H1 (cell line): ENCODE results near the gene RAP1A. TPM values are rescaled to one million over a fixed set of nuclear protein-coding genes. Genes with fewer than 3 reads are reported as not detected.

ENCODE experiments used
- CTCF ChIA-PET: fragments of 300-600 bp; sonication (Branson Sonifier 250); formaldehyde crosslinking; loops from one replicate; lab custom pipeline; 2021; ENCODE audit not compliant: partially characterized antibody; lab: Charles Lee
- POLR2A ChIA-PET: fragments of 300-600 bp; sonication (Branson Sonifier 250); formaldehyde crosslinking; loops from one replicate; lab custom pipeline; 2021; ENCODE audit warnings: inconsistent platforms; ENCODE audit not compliant: partially characterized antibody; lab: Charles Lee
- DNase-seq, 2 experiments: peaks; one replicate each; pipeline versions ENCODE4 v3.0.0 to v3.0.0-alpha.2; 2010 to 2022; ENCODE audit warnings: low spot score in 2 of 2, low read depth in 1 of 2, mixed read lengths in 1 of 2
- FAIRE-seq: peaks from 2 replicates; lab custom pipeline; 2011; peaks lifted over from hg19 to GRCh38; lab: Jason Lieb, UNC
- H2AFZ ChIP-seq: 2 replicates; pipeline ENCODE4 v1.8.1; 2012; ENCODE audit warnings: low read length, inconsistent platforms
- H2AK5ac ChIP-seq: 2 replicates; pipeline ENCODE4 v1.6.1; 2013; ENCODE audit warnings: low read depth, low read length
- H2BK120ac ChIP-seq: replicated peaks from 2 replicates; pipeline ENCODE3; 2013; ENCODE audit warnings: low read depth, low read length, inconsistent platforms
- H2BK12ac ChIP-seq: 2 replicates; pipeline ENCODE4 v1.6.1; 2013; ENCODE audit warnings: low read depth, low read length
- H2BK15ac ChIP-seq: 2 replicates; pipeline ENCODE4 v1.6.1; 2013; ENCODE audit warnings: low read length
- H2BK20ac ChIP-seq: 2 replicates; pipeline ENCODE4 v1.6.1; 2013; ENCODE audit warnings: low read length
- H2BK5ac ChIP-seq: 2 replicates; pipeline ENCODE4 v1.6.1; 2013; ENCODE audit warnings: low read depth, low read length
- H3K14ac ChIP-seq: 2 replicates; pipeline ENCODE4 v1.6.1; 2013; ENCODE audit warnings: inconsistent platforms; ENCODE audit not compliant: insufficient read length
- H3K18ac ChIP-seq: 2 replicates; pipeline ENCODE4 v1.6.1; 2013; ENCODE audit warnings: low read length; ENCODE audit errors: extremely low read depth
- H3K23ac ChIP-seq: 2 replicates; pipeline ENCODE4 v1.6.1; 2013; ENCODE audit warnings: inconsistent platforms; ENCODE audit not compliant: insufficient read length
- H3K23me2 ChIP-seq: 2 replicates; pipeline ENCODE4 v1.6.1; 2013; ENCODE audit warnings: low read depth, low read length
- H3K27ac ChIP-seq: 2 replicates; pipeline ENCODE4 v1.6.1; 2011; ENCODE audit warnings: low read depth, low read length, inconsistent platforms
- H3K27me3 ChIP-seq, 4 experiments: replicated peaks in 1 of 4; 1 replicate in 1 of 4; 2 replicates in 3 of 4; pipeline versions ENCODE4 v1.6.1 to v1.8.1; 2011 to 2013; ENCODE audit warnings: low read length in 3 of 4, mild to moderate bottlenecking in 3 of 4, inconsistent platforms in 2 of 4, mixed read lengths in 2 of 4, moderate library complexity in 1 of 4; ENCODE audit not compliant: control insufficient read depth in 3 of 4, insufficient read depth in 3 of 4; ENCODE audit errors: extremely low read depth in 1 of 4
- H3K36me3 ChIP-seq, 4 experiments: 2 replicates each; pipeline versions ENCODE4 v1.6.1 to v1.8.1; 2011 to 2013; ENCODE audit warnings: mild to moderate bottlenecking in 4 of 4, low read length in 3 of 4, moderate library complexity in 2 of 4, control low read depth in 1 of 4, inconsistent platforms in 1 of 4; ENCODE audit not compliant: insufficient read depth in 4 of 4, control insufficient read depth in 2 of 4
- H3K4ac ChIP-seq: replicated peaks from 2 replicates; pipeline ENCODE3; 2013; ENCODE audit warnings: low read length, low read depth, mixed read lengths, inconsistent platforms; ENCODE audit not compliant: insufficient read length
- H3K4me1 ChIP-seq, 4 experiments: replicated peaks in 1 of 4; 1 replicate in 1 of 4; 2 replicates in 3 of 4; pipeline versions ENCODE4 v1.6.1 to v1.8.1; 2011 to 2013; ENCODE audit warnings: low read length in 3 of 4, inconsistent platforms in 2 of 4, mixed read lengths in 1 of 4; ENCODE audit not compliant: insufficient read depth in 4 of 4, control insufficient read depth in 3 of 4
- H3K4me2 ChIP-seq, 2 experiments: 2 replicates each; pipeline versions ENCODE4 v1.6.1 to v1.8.1; 2011 to 2013; ENCODE audit warnings: low read depth in 2 of 2, low read length in 2 of 2, control low read depth in 1 of 2, inconsistent platforms in 1 of 2, mild to moderate bottlenecking in 1 of 2; ENCODE audit not compliant: insufficient read depth in 1 of 2
- H3K4me3 ChIP-seq, 4 experiments: fragments of 200-600, 300-600 bp in 1 of 4; sonication (generic), shearing (Covaris generic), sonication (Bioruptor Twin) in 1 of 4; 2 replicates each; pipeline versions ENCODE4 v1.5.1 to v1.8.1; 2011 to 2016; ENCODE audit warnings: low read length in 4 of 4, low read depth in 3 of 4, control low read depth in 2 of 4, inconsistent platforms in 2 of 4, mild to moderate bottlenecking in 2 of 4, mixed read lengths in 1 of 4, moderate library complexity in 1 of 4; ENCODE audit not compliant: insufficient read depth in 2 of 4; ENCODE audit errors: extremely low read depth in 1 of 4
- H3K56ac ChIP-seq: replicated peaks from 2 replicates; pipeline ENCODE3; 2013; ENCODE audit warnings: low read depth, mild to moderate bottlenecking, mixed read lengths, low read length, inconsistent platforms; ENCODE audit not compliant: insufficient read length
- H3K79me1 ChIP-seq: 2 replicates; pipeline ENCODE4 v1.6.1; 2013; ENCODE audit warnings: low read depth, low read length, control low read depth
- H3K79me2 ChIP-seq, 2 experiments: 2 replicates each; pipeline versions ENCODE4 v1.6.1 to v1.8.1; 2012 to 2013; ENCODE audit warnings: low read length in 2 of 2, mild to moderate bottlenecking in 2 of 2, inconsistent platforms in 1 of 2; ENCODE audit not compliant: insufficient read depth in 2 of 2, control insufficient read depth in 1 of 2
- H3K9ac ChIP-seq, 4 experiments: replicated peaks in 1 of 4; 1 replicate in 1 of 4; 2 replicates in 3 of 4; pipeline versions ENCODE4 v1.6.1 to v1.8.1; 2011 to 2013; ENCODE audit warnings: low read depth in 3 of 4, low read length in 3 of 4, control low read depth in 2 of 4, mild to moderate bottlenecking in 2 of 4, moderate library complexity in 2 of 4, inconsistent platforms in 1 of 4; ENCODE audit errors: extremely low read depth in 1 of 4
- H3K9me3 ChIP-seq, 2 experiments: 2 replicates each; pipeline versions ENCODE4 v1.6.1 to v1.8.1; 2012 to 2013; ENCODE audit warnings: mild to moderate bottlenecking in 2 of 2, moderate library complexity in 2 of 2, control low read depth in 1 of 2, inconsistent platforms in 1 of 2, low read depth in 1 of 2, low read length in 1 of 2, mixed read lengths in 1 of 2; ENCODE audit not compliant: insufficient read depth in 2 of 2
- H4K20me1 ChIP-seq, 2 experiments: replicated peaks in 1 of 2; 2 replicates each; pipeline versions ENCODE3 to v1.8.1; 2011 to 2013; ENCODE audit warnings: inconsistent platforms in 2 of 2, low read length in 2 of 2, mild to moderate bottlenecking in 1 of 2; ENCODE audit not compliant: insufficient read depth in 2 of 2, control insufficient read depth in 1 of 2
- H4K5ac ChIP-seq: 2 replicates; pipeline ENCODE4 v1.6.1; 2013; ENCODE audit warnings: low read length, low read depth, mixed read lengths, inconsistent platforms; ENCODE audit not compliant: insufficient read length
- H4K8ac ChIP-seq: 2 replicates; pipeline ENCODE4 v1.8.0; 2013; ENCODE audit warnings: mild to moderate bottlenecking, moderate library complexity, low read length, inconsistent platforms; ENCODE audit not compliant: insufficient read depth; ENCODE audit errors: extremely low read depth
- H4K91ac ChIP-seq: replicated peaks from 2 replicates; pipeline ENCODE3; 2013; ENCODE audit warnings: low read length, mixed read lengths, inconsistent platforms; ENCODE audit not compliant: insufficient read length
- CBX8 ChIP-seq: fragments of 300-800, 300-1000 bp; sonication (generic); IDR thresholded peaks from 2 replicates; pipeline ENCODE4 v1.7.1; 2016; ENCODE audit warnings: low read depth, low read length, borderline replicate concordance
- CHD2 ChIP-seq: IDR thresholded peaks from 2 replicates; pipeline ENCODE4 v1.6.1; 2012; ENCODE audit warnings: low read length, improper control_type of control experiment
- GABPA ChIP-seq: IDR thresholded peaks from 2 replicates; pipeline ENCODE4 v1.6.1; 2011; ENCODE audit warnings: mild to moderate bottlenecking, low read length, moderate library complexity, borderline replicate concordance; ENCODE audit not compliant: insufficient read depth
- NANOG ChIP-seq: IDR thresholded peaks from 2 replicates; pipeline ENCODE4 v1.6.1; 2011; ENCODE audit warnings: low read length, low read depth, mild to moderate bottlenecking, inconsistent platforms; ENCODE audit not compliant: insufficient read depth, poor library complexity, severe bottlenecking
- RFX5 ChIP-seq: IDR thresholded peaks from 2 replicates; pipeline ENCODE4 v1.6.1; 2011; ENCODE audit warnings: low read depth, low read length, improper control_type of control experiment, borderline replicate concordance
- TCF12 ChIP-seq: IDR thresholded peaks from 2 replicates; pipeline ENCODE4 v1.6.1; 2011; ENCODE audit warnings: low read depth, mild to moderate bottlenecking, low read length
- WGBS, 2 experiments: shearing (Covaris generic) in 1 of 2; methylation state at CpG; one replicate each; pipeline versions ENCODE4 v1.1.6 to v1.1.7; 2013 to 2015; ENCODE audit warnings: low lambda C conversion rate in 2 of 2, mixed read lengths in 2 of 2, inconsistent platforms in 1 of 2, low coverage in 1 of 2, missing lambda C conversion rate in 1 of 2; ENCODE audit not compliant: insufficient replicate concordance in 2 of 2, insufficient coverage in 1 of 2, insufficient read length in 1 of 2; ENCODE audit errors: extremely low coverage in 1 of 2, missing lambda C conversion rate in 1 of 2; 5-methylcytosine and 5-hydroxymethylcytosine counted together
- polyA plus RNA-seq, 7 experiments: library from polyadenylated mRNA; depleted of rRNA in 3 of 7; stranded (reverse) in 5 of 7; unstranded in 2 of 7; fragments of >200 nt in 5 of 7; fragments of 200-250 nt in 2 of 7; gene quantifications; 1 replicate in 5 of 7; 2 replicates in 1 of 7; 4 replicates in 1 of 7; pipeline versions ENCODE4 v1.2.1 to v1.2.3, GENCODE V29; 2011 to 2013; ENCODE audit warnings: missing spikeins in 2 of 7, mixed read lengths in 2 of 7
- total RNA-seq: library from RNA; stranded (reverse); fragmentation: NEBNext Ultra II Directional; extraction: Animal tissue kit (Norgen Biotek cat#: 25700); gene quantifications from 2 replicates; pipeline ENCODE4 v1.2.1, GENCODE V29; 2021

RAP1A gene
- total and polyA plus RNA-seq, 2 of the 8 experiments (the other 6 are each of a cell fraction or from before 2014, with no cell fraction given): 10.9 to 35.8 TPM

GRCh38 chr1:111629190-111629954 is 9.8 kb downstream of the RAP1A start:
- H3K4me3 ChIP-seq: no peak overlapping the region
- H3K27me3 ChIP-seq: no peaks in the 10 kb centered on the region
- H3K4me2 ChIP-seq: no peak overlapping the region
- ChIA-PET CTCF (interaction anchor here (0.8 to 1.4 kb wide), 2 partner anchors 122 to 137 kb away, joined by 3 to 4 read pairs; no protein-coding TSS in a partner anchor), POLR2A (no interaction called here)
- no peak overlapping the region for H3K27ac ChIP-seq
- no peaks in the 10 kb centered on the region for H3K36me3 ChIP-seq
- no peak overlapping the region for H2BK120ac ChIP-seq
- no peak overlapping the region for H2BK20ac ChIP-seq
- H3K23me2 ChIP-seq: no peaks in the 10 kb centered on the region
- H3K4ac ChIP-seq: no peak overlapping the region
- H2BK12ac ChIP-seq: no peak overlapping the region
- H2BK5ac ChIP-seq: no peak overlapping the region
- peaks cover 0 to 2% (median 0%) of the 10 kb centered on the region in 4 experiments; a peak in 2 of 7 replicates for H3K4me1 ChIP-seq
- no peak overlapping the region for H4K91ac ChIP-seq
- DNase-seq (no peak), FAIRE-seq (no peak)
- H3K18ac ChIP-seq: no peak overlapping the region
- H3K79me2 ChIP-seq: peaks cover 0 to 95% of the 10 kb centered on the region in 2 experiments; a peak in 2 of 4 replicates
- H2AFZ ChIP-seq: no peak overlapping the region
- no peak overlapping the region for H2AK5ac ChIP-seq
- no peak overlapping the region for H3K9ac ChIP-seq
- H4K5ac ChIP-seq: no peak overlapping the region
- H3K9me3 ChIP-seq: no peaks in the 10 kb centered on the region
- 91% methylated on average over 4 of the region's 4 CpGs; no CpG with 5 or more reads in 1 of the 2 experiments for WGBS, 2 experiments
- H4K8ac ChIP-seq: no peak overlapping the region
- no peak overlapping the region for H3K56ac ChIP-seq
- no peak overlapping the region for H2BK15ac ChIP-seq
- H3K79me1 ChIP-seq: no peaks in the 10 kb centered on the region
- H3K14ac ChIP-seq: no peak overlapping the region
- no peak overlapping the region for H3K23ac ChIP-seq
- H4K20me1 ChIP-seq: peaks cover 1% of the 10 kb centered on the region in 2 experiments
- TF ChIP-seq NANOG: no peak
- TF ChIP-seq RFX5: no peak
- TF ChIP-seq CBX8: no peak
- TF ChIP-seq TCF12: no peak
- TF ChIP-seq CHD2: no peak
- TF ChIP-seq GABPA: no peak
